Adrenal gland (tissue), 12 donors: ENCODE data around the gene IGHMBP2. TPM values are rescaled to one million over a fixed set of nuclear protein-coding genes. Genes with fewer than 3 reads are reported as not detected.

ENCODE experiments used
- DNase-seq, 7 donors: peaks; one replicate each; pipeline ENCODE4 v3.0.0-alpha.2; 2019 to 2020
- H3K27ac ChIP-seq, 5 donors: fragments of 200-600 bp; sonication (generic) in 4 of 5; 1 replicate in 3 of 5; 2 replicates in 2 of 5; pipeline versions ENCODE4 v1.5.1 to v1.8.0; 2016 to 2020; ENCODE audit warnings: mild to moderate bottlenecking in 1 of 5
- H3K27me3 ChIP-seq: fragments of 200-600 bp; 2 replicates; pipeline ENCODE4 v1.8.0; 2021
- H3K36me3 ChIP-seq, 2 donors: fragments of 200-600 bp; replicated peaks in 1 of 2; 1 replicate in 1 of 2; 2 replicates in 1 of 2; pipeline versions ENCODE4 v1.5.1 to v1.8.0; 2018 to 2022
- H3K4me1 ChIP-seq, 2 donors: fragments of 200-600 bp; replicated peaks in 1 of 2; 1 replicate in 1 of 2; 2 replicates in 1 of 2; pipeline versions ENCODE4 v1.5.1 to v1.8.0; 2018 to 2021
- H3K4me3 ChIP-seq, 4 donors: fragments of 200-600 bp; sonication (generic) in 3 of 4; one replicate each; pipeline ENCODE4 v1.5.1; 2016 to 2018
- H3K9me3 ChIP-seq, 3 donors: fragments of 200-600 bp; sonication (generic) in 1 of 3; replicated peaks in 1 of 3; 1 replicate in 2 of 3; 2 replicates in 1 of 3; pipeline versions ENCODE4 v1.5.1 to v1.8.0; 2016 to 2021
- POLR2A ChIP-seq, 2 donors: fragments of 450-650 bp; IDR thresholded peaks; one replicate each; pipeline ENCODE4 v1.6.1; 2017; ENCODE audit warnings: antibody characterized with exemption in 2 of 2, mild to moderate bottlenecking in 2 of 2, moderate library complexity in 1 of 2
- whole genome bisulfite sequencing, 4 donors: extraction: QIAGEN DNeasy Blood & Tissue Kit in 2 of 4; methylation state at CpG; one replicate each; pipeline versions ENCODE4 v1.1.5 to v1.1.7; 2013 to 2017; 5-methylcytosine and 5-hydroxymethylcytosine counted together
- intact Hi-C, 2 donors: fragments of 100-400 bp; cut with DNase I; formaldehyde crosslinking; loops; one replicate each; pipeline versions ENCODE4 v1.14.1 to v1.15.0; 2022 to 2023
- polyA plus RNA-seq, 3 donors: library from polyadenylated mRNA; stranded (reverse); fragments of 200-250 nt in 2 of 3; fragments of 350-450 nt in 1 of 3; fragmentation: Illumina TruSeq in 1 of 3; extraction: RNeasy Lipid Tissue Mini Kit (QIAGEN cat#74804) in 1 of 3; gene quantifications; one replicate each; pipeline ENCODE4 v1.2.3, GENCODE V29; 2013 to 2014
- total RNA-seq, 9 donors: library from RNA; depleted of rRNA in 4 of 9; stranded (reverse); fragments of >200 nt in 4 of 9; fragments of 120-200 nt in 1 of 9; fragmentation: NEBNext Ultra II Directional in 1 of 9; extraction: Animal tissue kit (Norgen Biotek cat#: 25700) in 1 of 9; gene quantifications; one replicate each; pipeline versions ENCODE4 v1.1.0 to v1.2.4, GENCODE V29; 2013 to 2023
- TF ChIP-seq, protein P1 (sequence below), 6 experiments: fragments of 450-650 bp in 4 of 6; fragments of 200-600 bp in 2 of 6; sonication (generic) in 1 of 6; IDR thresholded peaks; 1 replicate in 5 of 6; 2 replicates in 1 of 6; pipeline versions ENCODE4 v1.5.1 to v1.8.0; 2016 to 2021; ENCODE audit warnings: antibody characterized with exemption in 6 of 6, mild to moderate bottlenecking in 2 of 6, moderate library complexity in 1 of 6
- donor health status: healthy with polysubstance abuse.
- donor health status: Bipolar disorder and iron deficiency.
- donor health status: DM: yes; HTN: yes; CAD: no.
- donor health status: DM: no; HTN: no; CAD: no.
- donor health status: DM: no; HTN: no; CAD: no.
- donor health status: DM: yes; HTN: yes; CAD: no.

IGHMBP2 gene
- total and polyA plus RNA-seq, 12 donors, result 7.9 to 40.6 (median 16.3) TPM

DNA sequence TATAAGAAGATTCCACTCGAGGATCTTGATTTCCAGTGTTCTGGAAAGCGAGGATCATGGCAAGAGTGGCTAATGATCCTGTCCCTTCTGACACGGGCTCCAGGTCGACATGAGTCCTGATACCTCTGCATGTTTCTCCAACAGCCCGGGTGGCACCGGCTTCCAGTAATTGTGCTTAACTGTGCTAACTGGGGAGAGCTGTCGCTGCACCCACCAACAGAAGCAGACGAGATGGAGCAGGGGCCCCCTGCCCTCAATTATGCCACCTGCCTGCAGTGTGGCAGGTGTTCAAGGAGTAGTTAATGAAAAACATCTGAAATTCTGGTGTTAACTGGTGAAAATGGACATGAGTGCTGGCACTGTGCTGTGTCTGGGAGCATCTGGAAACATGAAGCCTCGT is 6.2 kb upstream of the IGHMBP2 start:
- Histone ChIP-seq H3K36me3 (peaks cover 0 to 65% of the 10 kb centered on the region in 2 donors), H3K27me3 (no peaks in the 10 kb centered on the region), H3K4me3 (no peak overlapping the region), H3K4me1 (peaks cover 0 to 7% of the 10 kb centered on the region in 2 donors), H3K27ac (no peak overlapping the region), H3K9me3 (no peaks in the 10 kb centered on the region)
- no peak for TF ChIP-seq POLR2A (IDR thresholded peaks at IDR 0.05)
- TF ChIP-seq, protein P1, sequence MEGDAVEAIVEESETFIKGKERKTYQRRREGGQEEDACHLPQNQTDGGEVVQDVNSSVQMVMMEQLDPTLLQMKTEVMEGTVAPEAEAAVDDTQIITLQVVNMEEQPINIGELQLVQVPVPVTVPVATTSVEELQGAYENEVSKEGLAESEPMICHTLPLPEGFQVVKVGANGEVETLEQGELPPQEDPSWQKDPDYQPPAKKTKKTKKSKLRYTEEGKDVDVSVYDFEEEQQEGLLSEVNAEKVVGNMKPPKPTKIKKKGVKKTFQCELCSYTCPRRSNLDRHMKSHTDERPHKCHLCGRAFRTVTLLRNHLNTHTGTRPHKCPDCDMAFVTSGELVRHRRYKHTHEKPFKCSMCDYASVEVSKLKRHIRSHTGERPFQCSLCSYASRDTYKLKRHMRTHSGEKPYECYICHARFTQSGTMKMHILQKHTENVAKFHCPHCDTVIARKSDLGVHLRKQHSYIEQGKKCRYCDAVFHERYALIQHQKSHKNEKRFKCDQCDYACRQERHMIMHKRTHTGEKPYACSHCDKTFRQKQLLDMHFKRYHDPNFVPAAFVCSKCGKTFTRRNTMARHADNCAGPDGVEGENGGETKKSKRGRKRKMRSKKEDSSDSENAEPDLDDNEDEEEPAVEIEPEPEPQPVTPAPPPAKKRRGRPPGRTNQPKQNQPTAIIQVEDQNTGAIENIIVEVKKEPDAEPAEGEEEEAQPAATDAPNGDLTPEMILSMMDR (IDR thresholded peaks at IDR 0.05), result no peak
- intact Hi-C loops, result no loop called here
- 69 to 93% (median 90%) methylated on average over 5 to 9 of the region's 9 CpGs for WGBS, 4 donors
- DNase-seq, result no peak

DNA sequence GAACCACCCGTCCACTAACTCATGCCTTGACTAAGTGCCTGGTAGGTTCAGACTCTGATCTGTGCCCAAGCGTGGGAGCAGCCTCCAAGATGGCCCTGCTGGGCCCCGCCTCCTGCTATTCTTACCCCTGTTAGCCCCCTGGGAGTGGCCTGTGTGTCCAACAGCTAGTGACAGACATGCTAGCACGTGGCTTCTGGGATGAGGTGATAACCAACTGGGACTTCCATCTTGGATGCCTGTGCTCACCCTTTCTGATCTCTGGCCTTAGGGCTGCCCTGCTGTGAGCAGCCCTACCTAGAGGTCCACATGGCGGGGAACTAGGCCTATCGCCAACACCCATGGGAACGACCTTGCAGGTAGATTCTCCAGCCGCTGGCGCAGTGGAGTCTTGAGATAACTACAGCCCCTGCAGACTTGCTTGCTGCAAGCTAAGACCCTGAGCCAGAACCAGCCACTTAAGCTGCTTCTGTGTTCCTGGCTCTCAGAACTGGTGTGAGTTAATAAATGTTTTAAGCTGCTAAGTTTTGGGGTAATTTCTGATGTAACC is 2.8 kb upstream of the IGHMBP2 start:
- TF ChIP-seq, protein P1 (IDR thresholded peaks at IDR 0.05), result no peak
- no peak for TF ChIP-seq POLR2A (IDR thresholded peaks at IDR 0.05)
- Histone ChIP-seq H3K4me3 (no peak overlapping the region), H3K27me3 (no peaks in the 10 kb centered on the region), H3K36me3 (peaks cover 0 to 33% of the 10 kb centered on the region in 2 donors), H3K9me3 (no peaks in the 10 kb centered on the region), H3K27ac (no peak overlapping the region), H3K4me1 (peaks cover 0 to 26% of the 10 kb centered on the region in 2 donors)
- intact Hi-C loops, result no loop called here
- 74 to 90% (median 79%) methylated on average over 5 to 9 of the region's 9 CpGs for WGBS, 4 donors
- DNase-seq, result no peak

DNA sequence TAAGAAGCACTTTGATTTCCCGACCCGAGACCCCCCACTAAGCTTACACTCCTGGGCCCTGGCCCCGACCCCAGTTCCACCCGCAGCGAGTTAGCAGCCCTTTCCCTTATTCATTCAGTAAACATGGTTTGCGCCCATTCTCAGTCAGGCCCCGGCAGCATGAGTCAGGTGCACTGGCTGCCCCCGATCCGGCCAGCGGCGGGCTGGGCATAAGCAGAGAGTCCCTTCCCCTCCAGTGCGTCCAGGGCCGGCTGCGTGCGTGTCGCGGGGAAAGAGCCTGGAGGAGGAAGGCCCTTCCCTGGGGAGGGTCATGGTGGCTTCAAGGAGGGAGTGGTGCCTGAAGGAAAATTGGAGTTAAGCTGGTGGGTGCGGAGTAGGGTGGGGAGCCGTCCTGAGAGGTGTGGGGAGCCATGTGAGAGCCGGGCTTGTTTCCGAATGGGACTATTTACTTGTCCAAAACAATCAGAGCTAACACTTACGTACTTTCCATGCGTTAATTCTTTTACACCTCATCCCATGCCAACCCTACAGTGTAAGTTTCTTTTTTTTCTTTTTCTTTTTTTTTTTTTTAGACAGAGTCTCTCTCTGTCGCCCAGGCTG is 657 bp downstream of the IGHMBP2 start:
- Histone ChIP-seq H3K36me3 (peaks cover 0 to 20% of the 10 kb centered on the region in 2 donors), H3K9me3 (no peaks in the 10 kb centered on the region), H3K4me1 (peaks cover 0 to 26% of the 10 kb centered on the region in 2 donors), H3K27ac (peak overlapping the region in 4 of 5 donors; percentile 45 to 87 (median 76)), H3K4me3 (peak overlapping the region; percentile 73 to 99 (median 86)), H3K27me3 (no peaks in the 10 kb centered on the region)
- intact Hi-C loops, result no loop called here
- peak; percentile 38 to 59 (median 44) for DNase-seq
- whole genome bisulfite sequencing, 4 donors, result 0 to 2% (median 1%) methylated on average over 24 of the region's 24 CpGs
- TF ChIP-seq, protein P1 (IDR thresholded peaks at IDR 0.05), result no peak
- TF ChIP-seq POLR2A (IDR thresholded peaks at IDR 0.05), result no peak

DNA sequence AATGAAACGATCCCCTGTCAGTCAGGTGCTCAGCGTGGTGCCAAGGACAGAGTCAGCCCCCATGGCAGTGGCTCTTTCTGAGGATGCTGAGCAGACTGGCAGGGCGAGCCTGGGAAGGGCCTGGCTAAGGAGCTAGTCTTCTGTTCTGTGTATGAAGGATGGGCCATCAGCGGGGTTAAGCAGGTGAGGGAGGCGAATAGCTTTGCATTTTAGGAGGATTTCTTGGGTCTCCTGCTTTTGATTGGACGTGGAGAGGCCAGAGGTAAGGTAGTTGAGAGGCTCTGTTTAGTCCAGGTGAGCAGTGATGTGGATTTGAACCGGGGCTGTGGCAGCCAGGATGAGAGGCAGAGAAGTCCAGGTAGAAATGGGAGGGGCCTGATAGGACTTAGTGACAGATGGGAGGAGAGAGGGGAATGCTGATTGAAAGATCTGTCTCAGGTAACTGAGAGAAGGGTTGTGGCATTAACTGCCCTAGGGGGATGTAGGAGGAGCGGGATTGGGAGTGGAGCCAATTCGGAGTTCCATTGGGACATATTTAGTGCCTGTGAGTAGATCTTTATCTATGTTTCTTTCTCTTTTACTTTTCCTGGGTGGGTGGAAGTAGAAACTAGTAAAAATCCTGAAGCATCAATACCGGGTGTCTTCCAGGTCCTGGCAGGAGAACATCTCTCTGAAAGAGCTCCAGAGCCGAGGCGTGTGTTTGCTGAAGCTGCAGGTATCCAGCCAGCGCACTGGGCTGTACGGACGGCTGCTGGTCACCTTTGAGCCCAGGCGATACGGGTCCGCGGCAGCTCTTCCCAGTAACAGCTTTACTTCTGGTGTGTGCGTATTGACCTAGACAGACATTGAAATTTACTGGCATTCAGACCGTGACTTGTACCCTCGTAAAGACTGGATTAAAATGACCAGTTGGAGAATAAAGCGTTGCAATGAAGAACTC is 2.0 kb downstream of the IGHMBP2 start:
- no peaks in the 10 kb centered on the region for H3K27me3 ChIP-seq
- peaks cover 0 to 28% of the 10 kb centered on the region in 2 donors for H3K36me3 ChIP-seq
- H3K9me3 ChIP-seq, result no peaks in the 10 kb centered on the region
- no peak overlapping the region for H3K4me3 ChIP-seq
- 88 to 91% (median 91%) methylated on average over 23 of the region's 23 CpGs for WGBS, 4 donors
- intact Hi-C loops, result no loop called here
- no peak for TF ChIP-seq POLR2A (IDR thresholded peaks at IDR 0.05)
- TF ChIP-seq, protein P1 (IDR thresholded peaks at IDR 0.05), result no peak
- H3K4me1 ChIP-seq, result peaks cover 0 to 26% of the 10 kb centered on the region in 2 donors
- H3K27ac ChIP-seq, result no peak overlapping the region
- no peak for DNase-seq
